GM19467 (cell line): ENCODE measurements around the gene ANKRD17.
"Not testable (repeated sequence)": the region's sequence is repeated elsewhere in the genome, so short reads cannot be mapped to it uniquely, and the experiment has no call there.

ENCODE experiments used
- ATAC-seq: cut with Tn5 transposase; IDR thresholded peaks from one replicate; pipeline ENCODE4 v1.9.1; 2021; ENCODE audit warnings: mild to moderate bottlenecking, moderate library complexity; ENCODE audit not compliant: unreplicated experiment

ANKRD17 gene, protein sequence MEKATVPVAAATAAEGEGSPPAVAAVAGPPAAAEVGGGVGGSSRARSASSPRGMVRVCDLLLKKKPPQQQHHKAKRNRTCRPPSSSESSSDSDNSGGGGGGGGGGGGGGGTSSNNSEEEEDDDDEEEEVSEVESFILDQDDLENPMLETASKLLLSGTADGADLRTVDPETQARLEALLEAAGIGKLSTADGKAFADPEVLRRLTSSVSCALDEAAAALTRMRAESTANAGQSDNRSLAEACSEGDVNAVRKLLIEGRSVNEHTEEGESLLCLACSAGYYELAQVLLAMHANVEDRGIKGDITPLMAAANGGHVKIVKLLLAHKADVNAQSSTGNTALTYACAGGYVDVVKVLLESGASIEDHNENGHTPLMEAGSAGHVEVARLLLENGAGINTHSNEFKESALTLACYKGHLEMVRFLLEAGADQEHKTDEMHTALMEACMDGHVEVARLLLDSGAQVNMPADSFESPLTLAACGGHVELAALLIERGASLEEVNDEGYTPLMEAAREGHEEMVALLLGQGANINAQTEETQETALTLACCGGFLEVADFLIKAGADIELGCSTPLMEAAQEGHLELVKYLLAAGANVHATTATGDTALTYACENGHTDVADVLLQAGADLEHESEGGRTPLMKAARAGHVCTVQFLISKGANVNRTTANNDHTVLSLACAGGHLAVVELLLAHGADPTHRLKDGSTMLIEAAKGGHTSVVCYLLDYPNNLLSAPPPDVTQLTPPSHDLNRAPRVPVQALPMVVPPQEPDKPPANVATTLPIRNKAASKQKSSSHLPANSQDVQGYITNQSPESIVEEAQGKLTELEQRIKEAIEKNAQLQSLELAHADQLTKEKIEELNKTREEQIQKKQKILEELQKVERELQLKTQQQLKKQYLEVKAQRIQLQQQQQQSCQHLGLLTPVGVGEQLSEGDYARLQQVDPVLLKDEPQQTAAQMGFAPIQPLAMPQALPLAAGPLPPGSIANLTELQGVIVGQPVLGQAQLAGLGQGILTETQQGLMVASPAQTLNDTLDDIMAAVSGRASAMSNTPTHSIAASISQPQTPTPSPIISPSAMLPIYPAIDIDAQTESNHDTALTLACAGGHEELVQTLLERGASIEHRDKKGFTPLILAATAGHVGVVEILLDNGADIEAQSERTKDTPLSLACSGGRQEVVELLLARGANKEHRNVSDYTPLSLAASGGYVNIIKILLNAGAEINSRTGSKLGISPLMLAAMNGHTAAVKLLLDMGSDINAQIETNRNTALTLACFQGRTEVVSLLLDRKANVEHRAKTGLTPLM (N-terminal part only)

GRCh38 chr4:73258686-73259570, at the start of gene ANKRD17:
Gene ANKRD17 (minus strand): TSS chr4:73258798. CDS start chr4:73258668, 130 bp downstream.
- ATAC-seq: peak; percentile 78

DNA sequence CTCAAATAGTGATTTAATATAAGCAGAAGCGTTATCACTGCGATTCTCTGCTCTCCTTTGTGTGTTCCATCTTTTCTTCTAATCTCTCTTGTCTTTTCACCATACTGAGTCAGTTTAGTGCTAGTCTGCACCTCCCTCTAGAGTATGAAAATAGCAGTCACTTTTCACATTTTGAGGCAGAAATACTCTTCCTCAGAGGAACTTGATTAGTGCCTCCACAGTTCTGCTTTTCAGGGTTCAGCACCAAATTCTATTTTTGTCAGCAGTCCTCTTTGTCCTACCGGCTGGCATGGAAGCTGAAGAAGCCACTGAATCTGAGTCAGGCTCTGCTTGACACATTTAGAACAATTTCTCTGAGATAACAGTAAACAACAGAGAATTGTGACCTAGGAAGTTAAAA, 49.7 kb upstream of the ANKRD17 start:
- no peak for ATAC-seq

DNA sequence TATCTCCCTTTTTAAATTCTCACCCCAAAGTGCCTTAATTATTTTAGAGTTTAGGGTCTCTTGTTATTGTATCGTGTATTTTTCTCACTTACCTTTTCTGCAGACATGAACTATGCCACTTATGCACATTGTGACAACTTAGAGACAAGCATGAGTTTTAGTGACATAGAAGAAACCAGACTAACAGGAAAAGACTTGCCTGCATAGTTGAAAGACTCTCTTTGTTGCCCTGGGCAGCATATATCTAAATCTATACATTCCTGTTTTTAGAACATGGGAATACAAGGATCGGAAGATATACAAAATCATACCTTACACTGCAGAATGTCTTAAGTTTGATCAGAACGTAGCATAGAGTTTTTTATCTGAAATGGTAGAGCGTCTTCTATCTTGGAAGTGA, 45.1 kb upstream of the ANKRD17 start:
- ATAC-seq: no peak

DNA sequence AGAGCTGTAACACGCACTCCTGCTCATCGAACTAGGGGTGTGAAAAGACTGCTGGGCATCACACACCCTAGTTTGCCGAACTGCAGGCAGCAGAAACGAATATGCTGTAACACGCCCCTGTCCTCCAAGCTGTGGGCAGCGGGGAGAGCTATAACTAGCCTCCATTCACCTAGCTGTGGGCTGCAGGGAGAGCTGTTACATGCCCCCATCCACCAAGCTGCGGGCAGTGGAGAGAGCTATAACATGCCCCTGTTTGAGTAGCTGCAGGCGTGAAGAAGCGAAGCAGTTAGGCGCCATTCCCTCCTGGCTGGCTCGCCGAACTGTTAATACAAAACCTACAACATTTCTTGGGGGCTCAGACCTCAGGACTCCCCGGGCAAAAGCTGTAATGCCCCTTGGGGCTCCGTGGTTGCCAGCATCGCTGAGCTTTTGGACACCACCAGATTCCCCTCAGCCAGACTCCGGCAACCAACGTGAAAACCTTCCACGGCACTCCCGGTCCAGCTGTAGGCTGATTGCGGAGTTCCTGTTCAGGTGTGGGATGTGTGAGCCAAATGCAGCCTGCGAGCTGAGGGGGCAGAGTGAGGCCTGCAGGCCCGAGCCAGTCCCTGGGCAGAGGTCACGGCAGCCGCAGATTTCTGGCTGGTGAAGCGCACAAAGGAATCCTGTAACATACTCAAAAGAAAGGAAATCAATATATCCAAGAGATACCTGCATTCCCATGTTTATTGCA, 41.1 kb upstream of the ANKRD17 start:
- no peak for ATAC-seq

DNA sequence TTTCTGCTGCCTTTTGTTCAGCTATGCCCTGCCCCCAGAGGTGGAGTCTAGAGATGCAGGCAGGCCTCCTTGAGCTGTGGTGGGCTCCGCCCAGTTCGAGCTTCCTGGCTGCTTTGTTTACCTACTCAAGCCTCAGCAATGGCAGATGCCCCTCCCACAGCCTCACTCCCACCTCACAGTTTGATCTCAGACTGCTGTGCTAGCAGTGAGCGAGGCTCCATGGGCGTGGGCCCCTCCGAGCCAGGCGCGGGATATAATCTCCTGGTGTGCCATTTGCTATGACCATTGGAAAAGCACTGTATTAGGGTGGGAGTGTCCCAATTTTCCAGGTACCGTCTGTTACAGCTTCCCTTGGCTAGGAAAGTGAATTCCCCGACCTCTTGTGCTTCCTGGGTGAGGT, 34.1 kb upstream of the ANKRD17 start:
- ATAC-seq: not testable (repeated sequence)

- no peak for ATAC-seq
These were observed 23.4 kb upstream of the ANKRD17 start for GRCh38 chr4:73281982-73282381.

GRCh38 chr4:73281396-73281795, 22.8 kb upstream of the ANKRD17 start:
- ATAC-seq: no peak

- ATAC-seq: no peak
These were observed 18.6 kb upstream of the ANKRD17 start for GRCh38 chr4:73277201-73277600.

DNA sequence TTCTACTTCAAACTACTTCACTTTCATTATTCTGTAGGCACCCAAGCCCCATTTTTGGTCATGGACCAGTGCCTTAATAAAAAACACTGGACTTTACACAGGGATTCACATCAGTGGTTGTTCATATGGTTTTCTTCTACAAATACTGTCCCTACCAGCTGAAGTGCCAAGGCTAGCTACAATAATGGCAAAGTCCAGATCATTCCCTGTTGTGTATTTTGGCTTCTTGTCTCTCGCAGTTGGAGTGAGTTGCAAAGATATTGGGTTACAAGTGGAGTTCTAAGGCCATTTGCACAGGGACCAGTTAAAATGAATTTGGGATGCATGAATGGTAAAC, 16.7 kb upstream of the ANKRD17 start:
- ATAC-seq: no peak

GRCh38 chr4:73272816-73273215, 14.2 kb upstream of the ANKRD17 start:
- ATAC-seq: no peak

GRCh38 chr4:73267050-73267449, 8.5 kb upstream of the ANKRD17 start:
- ATAC-seq: no peak

DNA sequence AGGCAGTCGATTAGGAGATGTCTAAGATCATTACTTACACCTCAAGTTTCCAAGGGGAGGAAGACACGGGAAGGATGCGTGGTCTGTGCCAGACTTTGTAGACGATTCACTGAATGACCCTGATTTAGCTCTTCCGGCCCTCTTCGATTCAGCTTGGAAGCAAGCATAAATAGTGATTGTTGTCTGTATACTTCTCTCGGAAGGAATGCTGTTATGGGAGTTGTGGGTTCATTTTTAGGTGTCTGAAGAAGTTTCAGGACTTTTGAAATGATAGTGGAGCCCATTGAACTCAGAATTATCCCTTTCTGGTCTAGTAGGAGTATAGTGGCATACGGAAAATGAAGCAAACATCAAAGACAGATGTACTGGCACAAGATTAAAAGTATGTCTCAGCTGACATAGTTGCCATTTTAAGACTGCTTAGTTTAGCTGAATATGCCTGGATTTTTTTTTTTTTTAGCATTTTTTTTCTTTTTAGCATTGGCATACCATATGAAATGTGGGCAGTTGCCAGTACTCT, 1.0 kb upstream of the ANKRD17 start:
- ATAC-seq: peak; percentile 7

DNA sequence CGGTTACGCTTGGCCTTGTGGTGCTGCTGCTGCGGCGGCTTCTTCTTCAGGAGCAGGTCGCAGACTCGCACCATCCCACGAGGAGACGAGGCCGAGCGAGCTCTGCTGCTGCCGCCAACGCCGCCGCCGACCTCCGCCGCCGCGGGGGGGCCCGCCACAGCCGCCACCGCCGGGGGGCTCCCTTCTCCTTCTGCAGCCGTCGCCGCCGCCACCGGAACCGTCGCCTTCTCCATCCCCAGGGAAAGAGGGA, 237 bp downstream of the ANKRD17 start:
- peak; percentile 29 for ATAC-seq

DNA sequence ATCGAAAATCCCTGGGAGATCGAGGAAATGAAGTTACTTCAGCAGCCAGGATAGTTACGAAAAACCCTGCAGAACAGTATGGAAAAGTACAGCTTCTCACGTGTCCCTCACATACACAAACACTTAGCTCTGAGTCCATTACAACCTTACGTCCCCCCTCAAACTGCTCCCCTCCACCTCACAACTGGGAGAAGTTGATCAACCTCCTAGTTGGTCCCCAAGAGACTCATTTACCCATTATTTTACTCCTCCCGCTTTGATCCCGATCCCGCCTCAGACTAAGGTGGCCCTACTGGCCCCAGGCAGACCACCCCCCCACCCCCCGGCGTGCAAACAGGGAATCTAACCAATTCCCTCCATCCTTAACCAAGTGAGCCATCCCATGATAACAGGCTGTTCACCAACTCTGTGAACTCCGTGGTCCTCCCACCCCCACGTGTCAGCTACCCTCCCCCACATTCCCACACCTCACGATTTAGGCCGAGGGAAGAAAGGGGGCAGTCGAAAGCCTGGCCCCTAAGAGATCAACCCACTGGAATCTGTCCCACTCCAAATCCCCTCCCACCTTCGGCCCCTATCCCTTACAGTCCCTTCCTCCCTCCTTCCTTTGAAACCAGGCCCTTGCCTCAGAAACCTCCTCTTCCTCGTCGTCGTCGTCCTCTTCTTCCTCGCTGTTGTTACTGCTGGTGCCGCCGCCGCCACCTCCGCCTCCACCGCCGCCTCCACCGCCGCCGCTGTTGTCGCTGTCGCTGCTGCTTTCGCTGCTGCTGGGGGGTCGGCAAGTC, 755 bp downstream of the ANKRD17 start:
- ATAC-seq: no peak

DNA sequence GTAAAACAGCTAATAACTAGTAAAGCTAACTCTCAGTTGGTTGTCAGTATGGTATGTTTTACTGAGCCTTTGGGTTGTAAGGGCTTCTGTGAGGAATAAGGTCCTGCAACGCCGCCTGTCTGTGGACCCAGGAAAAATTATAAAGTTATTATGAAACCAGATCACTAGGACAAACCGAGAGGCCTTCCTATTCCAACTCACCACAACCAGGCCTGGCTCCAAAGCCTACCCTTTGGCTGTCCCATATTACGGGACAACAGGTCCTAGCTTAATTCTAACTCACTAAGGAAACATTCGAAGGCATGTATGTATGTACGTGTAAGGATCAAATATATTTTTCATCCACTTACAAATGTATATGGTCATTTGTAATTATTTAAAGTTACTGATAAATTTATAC, 1.4 kb downstream of the ANKRD17 start:
- ATAC-seq: no peak

- ATAC-seq: not testable (repeated sequence)
These were observed 2.8 kb downstream of the ANKRD17 start for GRCh38 chr4:73255847-73256246.

- ATAC-seq: no peak
These were observed 6.6 kb downstream of the ANKRD17 start for GRCh38 chr4:73252001-73252400.

GRCh38 chr4:73251384-73251783, 7.2 kb downstream of the ANKRD17 start:
- ATAC-seq: no peak

- ATAC-seq: no peak
These were observed 8.0 kb downstream of the ANKRD17 start for GRCh38 chr4:73250642-73251041.
